HepG2 (cell line): ENCODE measurements around the gene PRDX2. TPM values are rescaled to one million over a fixed set of nuclear protein-coding genes. Genes with fewer than 3 reads are reported as not detected.

ENCODE experiments used
- AKNA ChIP-seq: sonication (generic); formaldehyde crosslinking; IDR thresholded peaks from 2 replicates; pipeline ENCODE4 v1.4.0; 2020; ENCODE audit warnings: missing genetic modification reagents, borderline replicate concordance
- GLMP ChIP-seq: sonication (generic); formaldehyde crosslinking; IDR thresholded peaks from 2 replicates; pipeline ENCODE4 v1.9.0; 2021; ENCODE audit warnings: missing genetic modification reagents, mild to moderate bottlenecking, borderline replicate concordance
- HCFC1 ChIP-seq: fragments of 150-350 bp; IDR thresholded peaks from 2 replicates; pipeline ENCODE4 v1.6.1; 2014; ENCODE audit warnings: low read depth, low read length
- TMF1 ChIP-seq: sonication (generic); formaldehyde crosslinking; IDR thresholded peaks from 2 replicates; pipeline ENCODE4 v1.8.1; 2022; ENCODE audit warnings: low read depth, missing genetic modification reagents
- USF2 ChIP-seq, 2 experiments: sonication (generic) in 1 of 2; formaldehyde crosslinking in 1 of 2; IDR thresholded peaks; 2 replicates each; pipeline versions ENCODE4 v1.5.1 to v1.6.1; 2011 to 2020; ENCODE audit warnings: borderline replicate concordance in 1 of 2, low read depth in 1 of 2, low read length in 1 of 2, mild to moderate bottlenecking in 1 of 2, missing genetic modification reagents in 1 of 2, moderate library complexity in 1 of 2
- ZNF234 ChIP-seq: sonication (generic); formaldehyde crosslinking; conservative IDR thresholded peaks from 2 replicates; pipeline ENCODE4 v1.5.1; 2020; ENCODE audit warnings: mild to moderate bottlenecking, missing genetic modification reagents
- ZNF318 ChIP-seq: sonication (generic); formaldehyde crosslinking; IDR thresholded peaks from 2 replicates; pipeline ENCODE4 v1.4.0; 2020; ENCODE audit warnings: mild to moderate bottlenecking, missing genetic modification reagents
- polyA plus RNA-seq, 8 experiments: library from polyadenylated mRNA; depleted of rRNA in 3 of 8; stranded (reverse) in 7 of 8; unstranded in 1 of 8; fragments of >200 nt; fragmentation: Illumina TruSeq in 4 of 8; extraction: Trizol in 4 of 8; gene quantifications; 2 replicates each; pipeline versions ENCODE4 v1.2.1 to v1.2.3, GENCODE V29; 2011 to 2016; ENCODE audit warnings: low read depth in 4 of 8, missing spikeins in 1 of 8, mixed read lengths in 1 of 8; ENCODE audit not compliant: insufficient read depth in 1 of 8
- total RNA-seq, 5 experiments: library from RNA; depleted of rRNA; stranded (reverse); fragments of >200 nt; fragmentation: Illumina TruSeq; extraction: Trizol; gene quantifications; 2 replicates each; pipeline ENCODE4 v1.2.3, GENCODE V29; 2016; ENCODE audit warnings: low read depth in 1 of 5

The PRDX2 gene
- total and polyA plus RNA-seq, 2 of the 13 experiments (the other 11 are each of a cell fraction or from before 2014, with no cell fraction given), result 218 to 381 TPM

- TF ChIP-seq ZNF318 (CRISPR knock-in tag) (no peak), USF2 (IDR thresholded peaks at IDR 0.05; ENCODE audit: low read depth, low read length) (peak; percentile 86), USF2 (CRISPR knock-in tag; IDR thresholded peaks at IDR 0.05; ENCODE audit: borderline replicate concordance) (peak; percentile 91; the same call in 1 of the 2 replicates), ZNF234 (CRISPR knock-in tag) (0 out of 2 replicates have a peak, but pooled peaks have one; percentile 31), AKNA (CRISPR knock-in tag) (no peak), HCFC1 (no peak), GLMP (CRISPR knock-in tag) (no peak), TMF1 (CRISPR knock-in tag) (0 out of 2 replicates have a peak, but pooled peaks have one; percentile 25)
Observed at GRCh38 chr19:12774588-12775555, 26.7 kb downstream of the PRDX2 start, which contains the start of gene HOOK2 (continued).
